Measurements from ENCODE around the gene FGGY.

Gene FGGY

DNA sequence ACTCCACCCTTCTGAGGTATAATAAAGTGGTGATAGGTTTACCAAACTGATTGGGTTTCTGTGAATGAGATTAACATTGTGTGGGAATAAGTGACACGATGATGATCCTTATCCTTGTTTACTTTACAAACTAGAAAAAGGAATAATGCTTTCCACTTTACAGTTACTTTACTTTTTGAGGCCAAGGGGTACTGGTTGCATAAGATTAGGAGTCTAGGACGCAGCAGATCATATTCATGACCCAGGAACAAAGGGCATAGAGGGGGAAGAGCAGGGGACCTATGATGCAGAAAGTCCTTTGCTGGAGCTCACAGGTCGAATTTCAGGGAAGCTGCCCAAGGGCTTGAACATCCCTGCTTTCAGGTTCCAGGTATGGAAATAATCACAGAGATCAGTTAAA is 20.4 kb downstream of the FGGY start:
- no peak for DNase-seq (ENCODE audit: low read depth)
- TF ChIP-seq, protein P1, sequence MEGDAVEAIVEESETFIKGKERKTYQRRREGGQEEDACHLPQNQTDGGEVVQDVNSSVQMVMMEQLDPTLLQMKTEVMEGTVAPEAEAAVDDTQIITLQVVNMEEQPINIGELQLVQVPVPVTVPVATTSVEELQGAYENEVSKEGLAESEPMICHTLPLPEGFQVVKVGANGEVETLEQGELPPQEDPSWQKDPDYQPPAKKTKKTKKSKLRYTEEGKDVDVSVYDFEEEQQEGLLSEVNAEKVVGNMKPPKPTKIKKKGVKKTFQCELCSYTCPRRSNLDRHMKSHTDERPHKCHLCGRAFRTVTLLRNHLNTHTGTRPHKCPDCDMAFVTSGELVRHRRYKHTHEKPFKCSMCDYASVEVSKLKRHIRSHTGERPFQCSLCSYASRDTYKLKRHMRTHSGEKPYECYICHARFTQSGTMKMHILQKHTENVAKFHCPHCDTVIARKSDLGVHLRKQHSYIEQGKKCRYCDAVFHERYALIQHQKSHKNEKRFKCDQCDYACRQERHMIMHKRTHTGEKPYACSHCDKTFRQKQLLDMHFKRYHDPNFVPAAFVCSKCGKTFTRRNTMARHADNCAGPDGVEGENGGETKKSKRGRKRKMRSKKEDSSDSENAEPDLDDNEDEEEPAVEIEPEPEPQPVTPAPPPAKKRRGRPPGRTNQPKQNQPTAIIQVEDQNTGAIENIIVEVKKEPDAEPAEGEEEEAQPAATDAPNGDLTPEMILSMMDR (IDR thresholded peaks at IDR 0.05; ENCODE audit: low read depth, low read length, missing control alignments): no peak
- in situ Hi-C loops (cut with HindIII; ENCODE audit: low sequenced_read_pairs): loop anchor here (5.0 kb wide), 1 partner anchor 100 kb away; no protein-coding TSS in a partner anchor
- no peak overlapping the region for H3K4me3 ChIP-seq (ENCODE audit: low read depth, low read length)

DNA sequence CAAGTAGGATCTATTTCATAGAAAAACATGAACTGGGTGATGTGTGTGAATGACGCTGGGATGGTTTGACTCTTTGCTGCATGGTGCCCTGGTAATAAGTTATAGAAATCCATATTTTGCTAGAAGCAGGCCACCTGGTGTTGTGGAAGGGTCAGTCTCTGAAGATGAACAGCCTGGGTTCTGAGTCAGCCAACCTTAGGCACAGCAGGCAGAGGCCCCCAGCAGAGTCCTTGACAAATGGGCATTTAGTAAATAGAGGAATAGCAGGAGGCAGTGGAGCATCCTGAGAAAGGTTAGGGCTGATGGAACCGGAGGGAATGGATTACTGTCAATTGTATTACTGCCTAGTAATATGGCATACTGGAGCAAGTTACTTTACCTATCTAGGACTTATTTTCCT is 20.9 kb downstream of the FGGY start:
- TF ChIP-seq, protein P1 (IDR thresholded peaks at IDR 0.05; ENCODE audit: low read depth, low read length, missing control alignments): no peak
- H3K4me3 ChIP-seq (ENCODE audit: low read depth, low read length): no peak overlapping the region
- in situ Hi-C loops (cut with HindIII; ENCODE audit: low sequenced_read_pairs): loop anchor here (5.0 kb wide), 1 partner anchor 100 kb away; no protein-coding TSS in a partner anchor
- no peak for DNase-seq (ENCODE audit: low read depth)

DNA sequence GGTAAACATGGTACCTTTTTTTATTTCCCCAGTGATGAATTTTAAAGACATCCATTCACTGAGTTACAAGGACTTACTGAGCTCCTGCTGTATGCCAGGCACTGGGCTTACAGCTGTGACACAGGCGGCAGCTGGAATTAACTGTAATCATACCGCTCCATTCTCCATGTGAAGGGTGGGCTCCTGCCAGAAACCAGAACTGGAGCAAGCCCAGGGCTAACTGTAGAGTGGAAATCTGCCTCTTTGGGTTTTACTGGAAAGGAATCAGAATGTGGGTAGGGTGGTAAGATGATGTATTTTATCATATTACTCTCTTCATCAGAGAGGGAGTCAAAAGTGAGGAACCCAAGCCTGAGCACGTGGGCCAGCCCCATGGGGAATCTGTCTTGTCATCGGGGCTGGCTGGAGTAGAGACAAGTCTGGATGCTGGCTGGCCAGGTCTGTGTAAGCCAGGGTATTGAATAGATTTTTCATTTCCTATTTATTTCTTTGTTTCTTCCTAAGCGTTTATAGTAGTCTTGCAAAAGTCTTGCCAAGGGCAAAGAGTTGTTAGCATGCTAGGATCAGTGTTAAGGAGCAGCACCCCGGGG is 21.5 kb downstream of the FGGY start:
- TF ChIP-seq, protein P1 (IDR thresholded peaks at IDR 0.05; ENCODE audit: low read depth, low read length, missing control alignments): no peak
- DNase-seq (ENCODE audit: low read depth): no peak
- in situ Hi-C loops (cut with HindIII; ENCODE audit: low sequenced_read_pairs): loop anchor here (5.0 kb wide), 1 partner anchor 99 kb away; no protein-coding TSS in a partner anchor
- no peak overlapping the region for H3K4me3 ChIP-seq (ENCODE audit: low read depth, low read length)

DNA sequence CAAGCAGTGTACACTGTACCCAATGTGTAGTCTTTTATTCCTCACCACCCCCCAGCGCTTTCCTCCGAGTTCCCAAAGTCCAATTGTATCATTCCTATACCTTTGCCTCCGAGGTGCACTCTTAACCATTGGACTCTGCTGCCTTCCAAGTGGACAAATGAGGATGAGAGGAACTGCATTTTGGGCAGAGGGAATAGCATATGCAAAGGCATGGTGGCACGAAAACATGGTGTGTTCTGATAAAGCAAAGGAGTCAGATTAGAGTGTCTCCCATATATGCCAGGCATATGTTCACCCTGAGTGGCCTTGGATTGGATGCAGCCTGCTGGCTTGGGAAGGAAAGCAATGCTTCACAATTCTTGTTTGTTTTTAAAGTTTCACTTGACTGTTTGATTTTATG is 25.5 kb downstream of the FGGY start:
- no peak for DNase-seq (ENCODE audit: low read depth)
- in situ Hi-C loops (cut with HindIII; ENCODE audit: low sequenced_read_pairs): no loop called here
- TF ChIP-seq, protein P1 (IDR thresholded peaks at IDR 0.05; ENCODE audit: low read depth, low read length, missing control alignments): no peak
- no peak overlapping the region for H3K4me3 ChIP-seq (ENCODE audit: low read depth, low read length)

DNA sequence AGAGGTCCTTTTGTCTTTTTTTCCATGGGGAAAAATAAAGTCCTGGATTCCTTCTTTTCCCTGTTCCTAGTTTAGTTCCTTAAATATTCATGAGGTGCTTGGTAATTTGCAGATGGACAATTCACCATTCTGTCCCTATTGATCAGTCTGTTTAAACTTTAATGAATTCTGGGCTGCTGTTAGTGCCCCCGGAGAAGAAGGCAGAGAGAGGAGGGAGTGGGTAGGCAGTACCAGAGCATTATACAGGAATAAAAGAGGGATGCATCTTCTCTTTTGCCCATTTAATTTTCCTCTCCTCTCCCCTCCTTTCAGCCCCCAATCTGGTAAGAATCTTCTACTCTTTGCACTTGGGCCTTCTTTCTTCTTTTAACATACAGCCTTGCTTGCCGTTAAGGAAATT is 25.9 kb downstream of the FGGY start:
- H3K4me3 ChIP-seq (ENCODE audit: low read depth, low read length): no peak overlapping the region
- in situ Hi-C loops (cut with HindIII; ENCODE audit: low sequenced_read_pairs): no loop called here
- DNase-seq (ENCODE audit: low read depth): no peak
- TF ChIP-seq, protein P1 (IDR thresholded peaks at IDR 0.05; ENCODE audit: low read depth, low read length, missing control alignments): no peak

DNA sequence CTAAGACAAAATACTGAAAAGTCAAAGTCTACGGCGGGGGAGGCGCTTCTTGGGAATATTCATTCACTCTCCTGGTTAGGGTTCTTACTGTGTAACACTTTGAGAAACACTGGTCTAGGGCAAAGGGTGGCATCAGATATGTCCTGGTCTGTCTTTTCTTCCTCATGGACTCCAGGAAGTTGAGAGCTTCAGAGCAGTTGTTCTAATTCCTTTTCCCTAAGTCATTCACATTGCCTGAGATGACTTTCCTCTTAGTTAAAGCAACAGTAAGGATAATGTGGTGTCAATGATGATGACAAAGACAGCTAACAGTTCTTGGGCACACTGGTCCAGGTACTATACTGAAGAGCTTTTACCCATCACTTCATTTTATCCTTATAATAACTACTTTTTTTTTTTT is 27.0 kb downstream of the FGGY start:
- no peak overlapping the region for H3K4me3 ChIP-seq (ENCODE audit: low read depth, low read length)
- TF ChIP-seq, protein P1 (IDR thresholded peaks at IDR 0.05; ENCODE audit: low read depth, low read length, missing control alignments): no peak
- in situ Hi-C loops (cut with HindIII; ENCODE audit: low sequenced_read_pairs): no loop called here
- DNase-seq (ENCODE audit: low read depth): no peak
